ENCODE data around the gene ATP8B4. TPM values are rescaled to one million over a fixed set of nuclear protein-coding genes. Genes with fewer than 3 reads are reported as not detected.

Gene ATP8B4
- total and polyA plus RNA-seq, 3 donors from 2014 or later, result 2.4 to 6.1 (median 2.5) TPM

- intact Hi-C loops (cut with DNase I; ENCODE audit: low total_unique reads), result no loop called here
- Histone ChIP-seq H3K4me3 (no peak overlapping the region), H3K27me3 (no peaks in the 10 kb centered on the region), H3K9me3 (no peaks in the 10 kb centered on the region), H3K27ac (no peak overlapping the region), H3K4me1 (no peaks in the 10 kb centered on the region), H3K36me3 (ENCODE audit: low read depth, missing control alignments) (no peaks in the 10 kb centered on the region)
- no peak for DNase-seq
- TF ChIP-seq POLR2A (IDR thresholded peaks at IDR 0.05) (no peak), CTCF (IDR thresholded peaks at IDR 0.05) (no peak)
- 55 to 67% methylated on average over 4 of the region's 4 CpGs for WGBS, 2 donors
These were observed 54.4 kb downstream of the ATP8B4 start for GRCh38 chr15:50064673-50065072.

GRCh38 chr15:50063226-50063625 lies 55.8 kb downstream of the ATP8B4 start:
- WGBS, 2 donors, result 70 to 80% methylated on average over 2 of the region's 2 CpGs
- intact Hi-C loops (cut with DNase I; ENCODE audit: low total_unique reads), result no loop called here
- Histone ChIP-seq H3K27ac (no peak overlapping the region), H3K4me3 (no peak overlapping the region), H3K36me3 (ENCODE audit: low read depth, missing control alignments) (no peaks in the 10 kb centered on the region), H3K4me1 (no peaks in the 10 kb centered on the region), H3K27me3 (no peaks in the 10 kb centered on the region), H3K9me3 (no peaks in the 10 kb centered on the region)
- no peak for DNase-seq
- TF ChIP-seq CTCF (IDR thresholded peaks at IDR 0.05), result no peak
- no peak for TF ChIP-seq POLR2A (IDR thresholded peaks at IDR 0.05)

- Histone ChIP-seq H3K36me3 (ENCODE audit: low read depth, missing control alignments) (no peaks in the 10 kb centered on the region), H3K27me3 (no peaks in the 10 kb centered on the region), H3K4me1 (peaks cover 8% of the 10 kb centered on the region), H3K4me3 (no peak overlapping the region), H3K9me3 (no peaks in the 10 kb centered on the region), H3K27ac (no peak overlapping the region)
- no peak for TF ChIP-seq POLR2A (IDR thresholded peaks at IDR 0.05)
- TF ChIP-seq CTCF (IDR thresholded peaks at IDR 0.05), result no peak
- intact Hi-C loops (cut with DNase I; ENCODE audit: low total_unique reads), result no loop called here
- no peak for DNase-seq
These were observed 57.5 kb downstream of the ATP8B4 start for GRCh38 chr15:50061503-50061902.

- H3K36me3 ChIP-seq (ENCODE audit: low read depth, missing control alignments), result no peaks in the 10 kb centered on the region
- no peak overlapping the region for H3K4me3 ChIP-seq
- no peak for DNase-seq
- H3K9me3 ChIP-seq, result no peaks in the 10 kb centered on the region
- no peak overlapping the region for H3K27ac ChIP-seq
- 57 to 71% methylated on average over 5 of the region's 5 CpGs for WGBS, 2 donors
- H3K4me1 ChIP-seq, result peaks cover 16% of the 10 kb centered on the region
- H3K27me3 ChIP-seq, result no peaks in the 10 kb centered on the region
- intact Hi-C loops (cut with DNase I; ENCODE audit: low total_unique reads), result no loop called here
- TF ChIP-seq CTCF (IDR thresholded peaks at IDR 0.05) (no peak), POLR2A (IDR thresholded peaks at IDR 0.05) (no peak)
These were observed 59.1 kb downstream of the ATP8B4 start for GRCh38 chr15:50059883-50060282.

- no peaks in the 10 kb centered on the region for H3K36me3 ChIP-seq (ENCODE audit: low read depth, missing control alignments)
- no peak overlapping the region for H3K4me3 ChIP-seq
- H3K9me3 ChIP-seq, result no peaks in the 10 kb centered on the region
- H3K27ac ChIP-seq, result no peak overlapping the region
- H3K27me3 ChIP-seq, result no peaks in the 10 kb centered on the region
- H3K4me1 ChIP-seq, result peaks cover 18% of the 10 kb centered on the region
- no peak for DNase-seq
- TF ChIP-seq POLR2A (IDR thresholded peaks at IDR 0.05) (no peak), CTCF (IDR thresholded peaks at IDR 0.05) (no peak)
- intact Hi-C loops (cut with DNase I; ENCODE audit: low total_unique reads), result no loop called here
- 84 to 89% methylated on average over 5 of the region's 5 CpGs for WGBS, 2 donors
These were observed 59.7 kb downstream of the ATP8B4 start for GRCh38 chr15:50059203-50059772.

Measured in testis (tissue), 3 donors.